Thyroid gland (tissue), 4 donors: Measurements from ENCODE around the gene AOC1. TPM values are rescaled to one million over a fixed set of nuclear protein-coding genes. Genes with fewer than 3 reads are reported as not detected.

ENCODE experiments used
- DNase-seq, 2 donors: peaks; one replicate each; pipeline ENCODE4 v3.0.0-alpha.2; 2019
- H3K27ac ChIP-seq, 3 donors: fragments of 200-600 bp; sonication (generic); 1 replicate in 2 of 3; 2 replicates in 1 of 3; pipeline ENCODE4 v1.5.1; 2016 to 2019; ENCODE audit warnings: mild to moderate bottlenecking in 1 of 3, moderate library complexity in 1 of 3
- H3K27me3 ChIP-seq: fragments of 200-600 bp; sonication (generic); one replicate; pipeline ENCODE4 v1.5.1; 2019
- H3K36me3 ChIP-seq, 2 donors: fragments of 200-600 bp; sonication (generic); one replicate each; pipeline ENCODE4 v1.5.1; 2016 to 2019
- H3K4me1 ChIP-seq, 2 donors: fragments of 200-600 bp; sonication (generic); one replicate each; pipeline ENCODE4 v1.5.1; 2017 to 2019
- H3K4me3 ChIP-seq, 3 donors: fragments of 200-600 bp; sonication (generic); replicated peaks in 1 of 3; 1 replicate in 2 of 3; 2 replicates in 1 of 3; pipeline ENCODE4 v1.5.1; 2016; ENCODE audit warnings: mild to moderate bottlenecking in 1 of 3
- H3K9me3 ChIP-seq: fragments of 200-600 bp; sonication (generic); one replicate; pipeline ENCODE4 v1.5.1; 2017
- POLR2A ChIP-seq, 2 donors: fragments of 450-650 bp; IDR thresholded peaks; one replicate each; pipeline ENCODE4 v1.6.1; 2017; ENCODE audit warnings: antibody characterized with exemption in 2 of 2, mild to moderate bottlenecking in 2 of 2, moderate library complexity in 1 of 2
- WGBS, 2 donors: methylation state at CpG; one replicate each; pipeline ENCODE4 v1.1.5; 2017; 5-methylcytosine and 5-hydroxymethylcytosine counted together
- intact Hi-C: fragments of 100-400 bp; cut with DNase I; formaldehyde crosslinking; loops from one replicate; pipeline ENCODE4 v1.15.1; 2023
- total RNA-seq, 4 donors: library from RNA; depleted of rRNA; stranded (reverse); fragments of >200 nt; gene quantifications; one replicate each; pipeline ENCODE4 v1.2.3, GENCODE V29; 2016
- TF ChIP-seq, protein P1 (sequence below), 6 experiments: fragments of 200-600 bp in 3 of 6; fragments of 450-650 bp in 3 of 6; sonication (generic) in 3 of 6; IDR thresholded peaks; one replicate each; pipeline ENCODE4 v1.5.1; 2016 to 2019; ENCODE audit warnings: antibody characterized with exemption in 6 of 6, mild to moderate bottlenecking in 2 of 6, inconsistent platforms in 1 of 6, moderate library complexity in 1 of 6

AOC1 gene
- total RNA-seq, 4 donors from 2014 or later: 0.22 to 0.71 TPM; not detected in 2

DNA sequence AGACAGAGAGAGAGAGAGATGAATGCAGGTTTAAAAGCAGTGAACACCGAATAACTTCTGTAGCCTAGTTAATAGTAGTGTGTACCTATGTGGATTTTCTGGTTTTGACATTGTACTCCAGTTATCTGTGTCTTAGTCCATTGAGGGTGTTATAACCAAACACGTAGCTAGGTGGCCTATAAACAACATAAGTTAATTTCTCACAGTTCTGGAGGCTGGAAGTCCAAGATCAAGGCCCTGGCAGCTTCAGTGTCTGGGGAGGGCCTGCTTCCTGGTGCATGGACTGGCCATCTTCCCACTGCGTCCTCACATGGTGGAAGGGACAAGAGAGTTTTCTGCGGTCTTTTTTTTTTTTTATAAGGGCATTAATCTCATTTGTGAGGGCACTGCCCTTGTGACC lies 23.5 kb downstream of the AOC1 start:
- no peaks in the 10 kb centered on the region for H3K9me3 ChIP-seq
- no peak overlapping the region for H3K4me3 ChIP-seq
- intact Hi-C loops: no loop called here
- H3K4me1 ChIP-seq: peaks cover 0 to 10% of the 10 kb centered on the region in 2 donors
- no peak overlapping the region for H3K27ac ChIP-seq
- TF ChIP-seq POLR2A (IDR thresholded peaks at IDR 0.05): no peak
- TF ChIP-seq, protein P1, sequence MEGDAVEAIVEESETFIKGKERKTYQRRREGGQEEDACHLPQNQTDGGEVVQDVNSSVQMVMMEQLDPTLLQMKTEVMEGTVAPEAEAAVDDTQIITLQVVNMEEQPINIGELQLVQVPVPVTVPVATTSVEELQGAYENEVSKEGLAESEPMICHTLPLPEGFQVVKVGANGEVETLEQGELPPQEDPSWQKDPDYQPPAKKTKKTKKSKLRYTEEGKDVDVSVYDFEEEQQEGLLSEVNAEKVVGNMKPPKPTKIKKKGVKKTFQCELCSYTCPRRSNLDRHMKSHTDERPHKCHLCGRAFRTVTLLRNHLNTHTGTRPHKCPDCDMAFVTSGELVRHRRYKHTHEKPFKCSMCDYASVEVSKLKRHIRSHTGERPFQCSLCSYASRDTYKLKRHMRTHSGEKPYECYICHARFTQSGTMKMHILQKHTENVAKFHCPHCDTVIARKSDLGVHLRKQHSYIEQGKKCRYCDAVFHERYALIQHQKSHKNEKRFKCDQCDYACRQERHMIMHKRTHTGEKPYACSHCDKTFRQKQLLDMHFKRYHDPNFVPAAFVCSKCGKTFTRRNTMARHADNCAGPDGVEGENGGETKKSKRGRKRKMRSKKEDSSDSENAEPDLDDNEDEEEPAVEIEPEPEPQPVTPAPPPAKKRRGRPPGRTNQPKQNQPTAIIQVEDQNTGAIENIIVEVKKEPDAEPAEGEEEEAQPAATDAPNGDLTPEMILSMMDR (IDR thresholded peaks at IDR 0.05): no peak
- H3K36me3 ChIP-seq: no peaks in the 10 kb centered on the region
- H3K27me3 ChIP-seq: no peaks in the 10 kb centered on the region
- no peak for DNase-seq
- WGBS, 2 donors: 84 to 90% methylated on average over 4 of the region's 4 CpGs

- TF ChIP-seq, protein P1 (IDR thresholded peaks at IDR 0.05): peak in 4 of 6 experiments; percentile 36 to 47 (median 44)
- TF ChIP-seq POLR2A (IDR thresholded peaks at IDR 0.05): no peak
- no peaks in the 10 kb centered on the region for H3K27me3 ChIP-seq
- H3K36me3 ChIP-seq: no peaks in the 10 kb centered on the region
- peak; percentile 34 to 35 for DNase-seq
- no peak overlapping the region for H3K27ac ChIP-seq
- H3K9me3 ChIP-seq: no peaks in the 10 kb centered on the region
- no peak overlapping the region for H3K4me3 ChIP-seq
- peaks cover 0 to 10% of the 10 kb centered on the region in 2 donors for H3K4me1 ChIP-seq
- intact Hi-C loops: no loop called here
- WGBS, 2 donors: 7 to 8% methylated on average over 15 of the region's 19 CpGs
Measured at GRCh38 chr7:150876817-150877526, 24.7 kb downstream of the AOC1 start.

DNA sequence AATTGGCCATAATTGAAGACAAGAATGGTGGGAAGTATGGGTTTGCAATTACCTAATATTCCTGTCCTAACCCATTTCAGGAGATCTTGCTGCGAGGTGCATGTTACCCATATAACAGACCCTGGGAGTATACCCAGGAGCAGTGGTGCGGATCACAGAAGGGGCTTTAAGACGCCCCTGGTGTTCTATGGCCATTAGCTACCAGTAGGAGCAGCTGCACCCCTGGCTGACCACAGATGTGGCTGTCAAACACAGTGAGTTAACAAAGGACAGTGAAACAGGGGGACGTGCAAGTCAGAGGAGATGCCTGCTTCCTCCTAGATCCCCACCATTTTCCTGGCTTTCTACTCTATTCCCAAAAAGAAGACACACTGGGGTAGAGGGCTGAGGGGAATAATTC lies 25.2 kb downstream of the AOC1 start:
- H3K27ac ChIP-seq: no peak overlapping the region
- intact Hi-C loops: no loop called here

DNA sequence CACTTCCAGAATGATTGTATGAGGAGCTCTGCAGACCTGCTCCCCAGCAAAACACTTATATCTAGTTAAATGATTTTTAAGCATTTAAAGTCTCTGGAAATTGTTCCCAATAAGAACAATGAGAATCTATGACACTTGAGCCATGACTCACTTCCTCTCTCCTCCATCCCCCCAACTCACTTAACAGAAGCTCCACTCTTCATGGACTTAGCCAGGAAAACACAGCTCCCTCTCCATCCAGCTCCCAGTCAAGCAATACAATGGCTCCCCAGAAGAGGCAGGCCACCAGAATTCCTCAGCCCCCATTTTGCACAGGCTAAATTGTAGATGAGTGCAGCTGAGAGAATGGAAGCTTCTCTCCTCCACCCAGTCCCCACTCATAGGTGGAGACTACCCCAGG lies 27.0 kb downstream of the AOC1 start:
- no peaks in the 10 kb centered on the region for H3K27me3 ChIP-seq
- DNase-seq: no peak
- H3K36me3 ChIP-seq: no peaks in the 10 kb centered on the region
- TF ChIP-seq, protein P1 (IDR thresholded peaks at IDR 0.05): no peak
- no peak for TF ChIP-seq POLR2A (IDR thresholded peaks at IDR 0.05)
- no peaks in the 10 kb centered on the region for H3K9me3 ChIP-seq
- peaks cover 0 to 10% of the 10 kb centered on the region in 2 donors for H3K4me1 ChIP-seq
- H3K27ac ChIP-seq: no peak overlapping the region
- intact Hi-C loops: no loop called here
- no peak overlapping the region for H3K4me3 ChIP-seq

More for the DNA sequence above, 25.2 kb downstream of the AOC1 start:
- TF ChIP-seq, protein P1 (IDR thresholded peaks at IDR 0.05): no peak
- TF ChIP-seq POLR2A (IDR thresholded peaks at IDR 0.05): no peak
- no peaks in the 10 kb centered on the region for H3K9me3 ChIP-seq
- H3K36me3 ChIP-seq: no peaks in the 10 kb centered on the region
- no peak overlapping the region for H3K4me3 ChIP-seq
- DNase-seq: no peak
- 59 to 61% methylated on average over 4 of the region's 4 CpGs for WGBS, 2 donors
- H3K4me1 ChIP-seq: peaks cover 0 to 10% of the 10 kb centered on the region in 2 donors
- no peaks in the 10 kb centered on the region for H3K27me3 ChIP-seq

- Histone ChIP-seq H3K27ac (no peak overlapping the region), H3K4me1 (peaks cover 0 to 10% of the 10 kb centered on the region in 2 donors), H3K4me3 (no peak overlapping the region), H3K27me3 (no peaks in the 10 kb centered on the region), H3K9me3 (no peaks in the 10 kb centered on the region), H3K36me3 (no peaks in the 10 kb centered on the region)
- 91 to 95% methylated on average over 1 of the region's 1 CpG for WGBS, 2 donors
- no peak for TF ChIP-seq POLR2A (IDR thresholded peaks at IDR 0.05)
- TF ChIP-seq, protein P1 (IDR thresholded peaks at IDR 0.05): no peak
- no peak for DNase-seq
- intact Hi-C loops: loop anchor here (5.0 kb wide), 1 partner anchor 109 kb away; no protein-coding TSS in a partner anchor
Measured at GRCh38 chr7:150881189-150881588, 28.9 kb downstream of the AOC1 start.
